NB4 (cell line): ENCODE data around the gene CPXM1.

ENCODE experiments used
- MAX ChIP-seq: IDR thresholded peaks from 2 replicates; pipeline ENCODE4 v1.6.1; 2011; ENCODE audit warnings: low read depth, low read length
- MYC ChIP-seq: IDR thresholded peaks from 2 replicates; pipeline ENCODE4 v1.6.1; 2011; ENCODE audit warnings: low read depth, low read length
- POLR2A ChIP-seq: IDR thresholded peaks from 2 replicates; pipeline ENCODE4 v1.6.1; 2011; ENCODE audit warnings: mild to moderate bottlenecking; ENCODE audit not compliant: insufficient read length; ENCODE audit errors: extremely low read depth
- TF ChIP-seq, protein P1 (sequence below): IDR thresholded peaks from one replicate; pipeline ENCODE4 v1.5.1; 2012; ENCODE audit warnings: low read depth, low read length

- TF ChIP-seq POLR2A (no peak), MAX (no peak), MYC (no peak)
- TF ChIP-seq, protein P1, sequence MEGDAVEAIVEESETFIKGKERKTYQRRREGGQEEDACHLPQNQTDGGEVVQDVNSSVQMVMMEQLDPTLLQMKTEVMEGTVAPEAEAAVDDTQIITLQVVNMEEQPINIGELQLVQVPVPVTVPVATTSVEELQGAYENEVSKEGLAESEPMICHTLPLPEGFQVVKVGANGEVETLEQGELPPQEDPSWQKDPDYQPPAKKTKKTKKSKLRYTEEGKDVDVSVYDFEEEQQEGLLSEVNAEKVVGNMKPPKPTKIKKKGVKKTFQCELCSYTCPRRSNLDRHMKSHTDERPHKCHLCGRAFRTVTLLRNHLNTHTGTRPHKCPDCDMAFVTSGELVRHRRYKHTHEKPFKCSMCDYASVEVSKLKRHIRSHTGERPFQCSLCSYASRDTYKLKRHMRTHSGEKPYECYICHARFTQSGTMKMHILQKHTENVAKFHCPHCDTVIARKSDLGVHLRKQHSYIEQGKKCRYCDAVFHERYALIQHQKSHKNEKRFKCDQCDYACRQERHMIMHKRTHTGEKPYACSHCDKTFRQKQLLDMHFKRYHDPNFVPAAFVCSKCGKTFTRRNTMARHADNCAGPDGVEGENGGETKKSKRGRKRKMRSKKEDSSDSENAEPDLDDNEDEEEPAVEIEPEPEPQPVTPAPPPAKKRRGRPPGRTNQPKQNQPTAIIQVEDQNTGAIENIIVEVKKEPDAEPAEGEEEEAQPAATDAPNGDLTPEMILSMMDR, result no peak
Observed at GRCh38 chr20:2797136-2797983, 3.1 kb downstream of the CPXM1 start.
